GM19099 (cell line): Measurements from ENCODE around the gene LGALS7B.

Experiments
- POLR2A ChIP-seq: IDR thresholded peaks from 3 replicates; pipeline ENCODE4 v1.6.1; 2011; ENCODE audit warnings: low read depth; ENCODE audit not compliant: insufficient read length; ENCODE audit errors: extremely low read depth

LGALS7B gene

DNA sequence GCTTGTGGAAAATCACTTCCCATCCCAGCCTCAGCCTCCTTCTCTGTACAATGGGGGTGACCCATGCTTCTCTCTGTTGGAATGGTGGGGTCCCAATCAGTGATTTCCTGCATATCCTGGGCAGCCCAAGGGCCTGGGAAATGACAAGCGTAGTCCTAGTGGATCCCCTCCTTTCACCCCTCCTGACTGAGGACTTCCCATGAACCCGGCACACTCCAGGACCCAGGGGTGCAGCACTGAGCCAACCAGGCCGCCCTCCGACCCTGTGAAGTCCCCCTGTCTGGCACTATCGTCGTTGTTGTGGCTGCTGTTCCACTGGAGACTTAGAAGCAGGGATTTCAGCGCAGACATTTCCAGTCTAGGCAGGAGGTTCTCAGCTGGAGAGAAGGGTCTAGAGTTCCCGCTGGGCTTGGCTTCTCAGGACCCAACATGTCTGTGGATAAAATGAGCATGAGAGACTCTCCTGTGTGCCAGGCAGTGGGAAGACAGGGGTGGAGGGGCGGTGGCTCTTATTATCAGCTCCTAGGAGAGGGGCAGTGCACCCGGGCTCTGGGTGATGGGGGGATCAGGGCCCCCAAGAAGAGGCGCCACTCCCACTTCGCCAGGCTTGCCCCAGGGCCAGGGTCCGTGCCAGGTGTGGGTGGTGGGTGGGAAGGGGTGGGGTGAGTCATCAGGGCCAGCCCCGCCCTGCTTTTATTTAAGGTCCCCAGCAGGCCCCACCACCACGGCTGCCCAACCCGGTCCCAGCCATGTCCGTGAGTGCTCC is at the start of gene LGALS7B:
Gene LGALS7B (plus strand): TSS at position 723 of the 766 bp plus-strand sequence. CDS start 27 bp downstream, at position 750.
- no peak for TF ChIP-seq POLR2A

GRCh38 chr19:38739440-38740256 is 49.4 kb upstream of the LGALS7B start:
- TF ChIP-seq POLR2A = no peak

DNA sequence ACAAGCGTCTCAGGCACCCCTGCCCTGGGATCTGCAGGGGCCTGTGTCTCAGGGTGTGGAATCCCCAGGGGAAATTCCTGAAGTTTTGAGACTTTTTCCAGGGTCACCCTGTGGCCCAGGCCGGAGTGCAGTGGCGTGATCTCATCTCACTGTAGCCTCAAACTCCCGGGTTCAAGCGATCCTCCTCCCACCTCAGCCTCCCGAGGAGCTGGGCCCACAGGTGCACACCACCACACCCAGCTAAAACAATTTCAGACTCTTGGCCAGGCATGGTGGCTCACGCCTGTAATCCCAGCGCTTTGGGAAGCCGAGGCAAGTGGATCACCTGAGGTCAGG is 48.8 kb upstream of the LGALS7B start:
- no peak for TF ChIP-seq POLR2A

DNA sequence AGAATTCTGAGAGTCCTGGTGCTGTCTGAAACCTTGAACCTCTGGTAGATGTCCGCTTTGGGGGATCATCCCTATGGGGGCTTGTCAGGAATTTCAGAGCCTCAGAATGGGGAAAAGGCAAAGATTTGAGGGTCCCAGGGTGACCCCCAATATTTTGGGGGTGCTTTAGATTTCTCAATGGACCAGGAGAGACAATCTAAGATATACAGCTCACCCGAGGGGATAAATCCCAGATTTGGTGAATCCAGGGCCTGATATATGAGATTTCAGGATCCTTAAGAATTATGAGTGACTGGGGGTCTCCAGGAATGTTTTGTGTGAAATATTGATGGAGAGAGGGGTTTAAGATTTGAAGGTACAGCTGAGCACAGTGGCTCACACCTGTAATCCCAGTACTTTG is 48.1 kb upstream of the LGALS7B start:
- TF ChIP-seq POLR2A = no peak

DNA sequence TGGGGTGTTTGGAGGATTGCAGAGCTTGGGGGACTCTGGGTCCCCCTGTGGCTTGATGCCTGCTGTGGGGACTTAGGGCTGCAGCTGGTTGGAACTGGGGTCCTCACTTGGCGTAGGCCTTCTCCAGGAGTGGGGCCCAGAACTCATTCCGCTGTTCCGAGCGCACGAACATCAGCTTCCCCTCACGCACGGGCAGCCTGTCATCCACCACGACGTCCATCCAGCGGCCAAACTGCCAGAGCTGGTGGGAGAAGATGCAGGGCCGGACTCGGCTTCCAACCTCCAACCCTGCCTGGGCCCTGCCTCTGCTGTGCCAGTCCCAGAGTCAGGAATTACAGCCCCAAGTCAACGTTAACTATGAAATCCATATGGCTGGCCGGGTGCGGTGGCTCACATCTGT is 47.3 kb upstream of the LGALS7B start:
- TF ChIP-seq POLR2A = no peak

DNA sequence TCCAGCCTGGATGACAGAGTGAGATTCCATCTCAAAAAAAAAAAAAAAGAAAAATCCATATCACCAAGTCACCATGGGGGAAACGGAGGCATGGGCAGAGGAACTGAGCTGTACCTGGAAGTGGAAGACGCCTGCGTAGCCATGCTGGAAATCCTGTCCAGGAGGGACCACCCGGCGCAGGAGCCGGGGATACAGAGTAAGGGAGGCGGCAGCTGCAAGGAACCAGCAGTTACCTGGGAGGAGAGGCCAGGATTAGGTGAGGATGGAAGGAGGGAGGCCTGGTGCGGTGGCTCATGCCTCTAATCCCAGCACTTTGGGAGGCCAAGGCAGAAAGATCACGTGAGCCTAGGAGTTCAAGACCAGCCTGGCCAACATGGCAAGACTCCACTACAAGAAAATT is 46.7 kb upstream of the LGALS7B start:
- no peak for TF ChIP-seq POLR2A

DNA sequence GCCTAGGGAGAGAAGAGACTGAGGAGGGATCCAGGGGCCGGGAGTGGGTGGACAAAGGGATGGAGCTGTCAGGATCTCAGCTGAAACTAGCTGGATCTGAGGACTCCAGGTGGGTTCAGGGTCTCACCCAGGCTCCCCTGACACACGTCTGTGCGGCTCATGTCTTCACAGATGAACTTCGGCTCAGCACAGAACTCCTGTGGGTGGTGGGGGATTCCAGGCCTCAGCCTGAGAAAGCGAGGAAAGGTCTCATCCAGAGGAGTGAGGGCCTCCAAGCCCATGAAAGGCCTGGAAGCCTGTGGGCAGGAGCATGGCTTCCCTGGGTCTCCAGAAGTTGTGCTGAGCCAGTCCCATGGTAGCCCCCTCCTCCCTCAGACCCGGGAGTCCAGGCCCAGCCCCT is 46.1 kb upstream of the LGALS7B start:
- no peak for TF ChIP-seq POLR2A

- TF ChIP-seq POLR2A = no peak
These were observed 45.4 kb upstream of the LGALS7B start for GRCh38 chr19:38743394-38744297.

GRCh38 chr19:38744298-38744681 is 44.7 kb upstream of the LGALS7B start, which contains the start of gene CAPN12:
CAPN12 (minus strand) TSS chr19:38744474; CDS start chr19:38744165, 309 bp downstream.
- no peak for TF ChIP-seq POLR2A

- TF ChIP-seq POLR2A = no peak
These were observed 44.1 kb upstream of the LGALS7B start for GRCh38 chr19:38744874-38745273.

- no peak for TF ChIP-seq POLR2A
These were observed 43.7 kb upstream of the LGALS7B start for GRCh38 chr19:38745316-38745715.

- no peak for TF ChIP-seq POLR2A
These were observed 29.4 kb upstream of the LGALS7B start for GRCh38 chr19:38759590-38760003.

DNA sequence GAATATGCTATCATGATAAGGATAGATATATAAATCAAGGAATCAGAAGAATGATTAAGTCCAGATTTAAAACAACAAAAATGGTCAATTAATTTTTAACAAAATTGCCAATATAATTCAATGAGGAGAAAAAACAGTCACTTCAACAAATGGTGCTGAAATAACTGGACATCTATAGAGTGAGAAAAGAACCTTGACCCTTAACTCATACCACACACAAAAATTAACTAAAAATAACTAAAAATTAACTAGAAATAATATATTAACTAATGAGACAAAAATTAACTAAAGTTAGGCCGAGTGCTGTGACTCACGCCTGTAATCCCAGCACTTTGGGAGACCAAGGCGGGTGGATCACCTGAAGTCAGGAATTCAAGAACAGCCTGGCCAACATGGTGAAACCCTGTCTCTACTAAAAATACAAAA is 25.2 kb upstream of the LGALS7B start:
- TF ChIP-seq POLR2A = no peak

DNA sequence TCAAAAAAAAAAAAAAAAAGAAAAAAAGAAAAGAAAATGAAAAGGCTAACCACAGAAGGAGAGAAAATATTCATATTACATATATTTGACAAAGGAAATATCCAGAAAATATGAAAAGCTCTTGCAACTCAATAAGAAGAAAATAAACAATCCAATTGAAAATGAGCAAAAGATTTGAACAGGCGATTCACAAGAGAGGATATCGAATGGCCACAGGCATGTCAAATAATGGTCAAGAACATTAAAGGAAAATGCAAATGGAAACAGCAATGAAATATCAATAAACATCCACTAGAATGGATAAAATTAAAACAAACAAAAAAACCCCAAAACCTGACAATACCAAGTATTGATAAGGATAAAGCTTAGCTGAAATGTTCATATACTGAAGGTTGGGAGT is 23.8 kb upstream of the LGALS7B start:
- TF ChIP-seq POLR2A = no peak
